Kidney (tissue), 14 donors: Measurements from ENCODE around the gene TBCB. TPM values are rescaled to one million over a fixed set of nuclear protein-coding genes. Genes with fewer than 3 reads are reported as not detected.

Source experiments
- DNase-seq, 5 donors: peaks; one replicate each; pipeline ENCODE4 v3.0.0-alpha.2; 2013 to 2020
- FAIRE-seq: peaks from 2 replicates; lab custom pipeline; 2012; peaks lifted over from hg19 to GRCh38; lab: Jason Lieb, UNC
- H3K27ac ChIP-seq, 2 donors: one replicate each; pipeline ENCODE4 v1.7.0; 2013; ENCODE audit warnings: low read depth in 2 of 2, low read length in 2 of 2, inconsistent platforms in 1 of 2
- H3K27me3 ChIP-seq: one replicate; pipeline ENCODE4 v1.7.1; 2013; ENCODE audit warnings: low read length, inconsistent platforms; ENCODE audit not compliant: control insufficient read depth, insufficient read depth
- H3K36me3 ChIP-seq, 3 donors: one replicate each; pipeline versions ENCODE4 v1.7.0 to v1.7.1; 2013; ENCODE audit warnings: low read length in 3 of 3, control low read depth in 1 of 3, inconsistent platforms in 1 of 3; ENCODE audit not compliant: insufficient read depth in 3 of 3, control insufficient read depth in 2 of 3
- H3K4me1 ChIP-seq, 3 donors: one replicate each; pipeline versions ENCODE4 v1.7.0 to v1.7.1; 2013; ENCODE audit warnings: low read length in 3 of 3, inconsistent platforms in 1 of 3, low read depth in 1 of 3; ENCODE audit not compliant: control insufficient read depth in 2 of 3, insufficient read depth in 2 of 3
- H3K4me3 ChIP-seq, 3 donors: one replicate each; pipeline versions ENCODE4 v1.7.0 to v1.8.1; 2013; ENCODE audit warnings: low read length in 3 of 3, control low read depth in 1 of 3, inconsistent platforms in 1 of 3
- H3K9ac ChIP-seq, 3 donors: one replicate each; pipeline versions ENCODE4 v1.7.0 to v1.7.1; 2013; ENCODE audit warnings: low read length in 3 of 3, control low read depth in 1 of 3, inconsistent platforms in 1 of 3
- H3K9me3 ChIP-seq, 3 donors: one replicate each; pipeline versions ENCODE4 v1.7.0 to v1.7.1; 2013; ENCODE audit warnings: low read length in 3 of 3, control low read depth in 1 of 3, inconsistent platforms in 1 of 3; ENCODE audit not compliant: control insufficient read depth in 2 of 3, insufficient read depth in 1 of 3
- intact Hi-C: fragments of 100-400 bp; cut with DNase I; formaldehyde crosslinking; loops from one replicate; pipeline ENCODE4 v1.11.1; 2022
- polyA plus RNA-seq: library from polyadenylated mRNA; stranded (reverse); fragments of 350-450 nt; fragmentation: Illumina TruSeq; extraction: RNeasy Lipid Tissue Mini Kit (QIAGEN cat#74804); gene quantifications from one replicate; pipeline ENCODE4 v1.2.3, GENCODE V29; 2014; ENCODE audit warnings: low read depth, low replicate concordance; ENCODE audit not compliant: insufficient read depth
- total RNA-seq: library from RNA; stranded (reverse); fragmentation: NEBNext Ultra II Directional; extraction: Animal tissue kit (Norgen Biotek cat#: 25700); gene quantifications from one replicate; pipeline ENCODE4 v1.2.1, GENCODE V29; 2021
- TF ChIP-seq, protein P1 (sequence below): IDR thresholded peaks from 3 replicates; pipeline ENCODE4 v1.5.1; 2012; ENCODE audit warnings: mild to moderate bottlenecking, moderate library complexity, borderline replicate concordance; ENCODE audit not compliant: insufficient read depth; ENCODE audit errors: extremely low read depth
- donor health status: control.
- donor health status: control.
- donor health status: control.
- donor health status: control.
- donor health status: control.
- donor health status: DM: yes; HTN: yes; CAD: no.
- donor health status: Normal renal cell carcinoma (clear cell type).

Gene TBCB
- total and polyA plus RNA-seq, 2 donors from 2014 or later = 144 to 242 TPM

DNA sequence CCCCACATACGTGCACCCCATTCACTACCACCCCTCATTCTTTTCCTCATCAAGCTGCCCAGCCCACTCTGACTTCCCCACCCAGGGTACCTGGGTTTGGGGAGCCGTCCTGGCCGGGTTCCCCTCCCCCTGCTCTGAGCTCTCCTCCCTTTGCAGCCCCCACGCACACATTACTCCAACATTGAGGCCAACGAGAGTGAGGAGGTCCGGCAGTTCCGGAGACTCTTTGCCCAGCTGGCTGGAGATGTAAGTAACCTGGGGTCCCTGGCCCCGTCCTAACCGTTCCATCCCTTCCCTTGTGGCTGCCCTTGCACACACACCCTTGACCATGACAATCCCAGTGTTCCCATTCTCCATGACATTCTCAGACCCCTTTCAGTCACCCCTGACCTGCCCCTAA lies 27.2 kb downstream of the TBCB start:
- FAIRE-seq (no peak), DNase-seq (no peak)
- peaks cover 22 to 37% (median 28%) of the 10 kb centered on the region in 3 donors for H3K36me3 ChIP-seq
- no peaks in the 10 kb centered on the region for H3K27me3 ChIP-seq
- H3K9me3 ChIP-seq = no peaks in the 10 kb centered on the region
- no peak overlapping the region for H3K9ac ChIP-seq
- TF ChIP-seq, protein P1, sequence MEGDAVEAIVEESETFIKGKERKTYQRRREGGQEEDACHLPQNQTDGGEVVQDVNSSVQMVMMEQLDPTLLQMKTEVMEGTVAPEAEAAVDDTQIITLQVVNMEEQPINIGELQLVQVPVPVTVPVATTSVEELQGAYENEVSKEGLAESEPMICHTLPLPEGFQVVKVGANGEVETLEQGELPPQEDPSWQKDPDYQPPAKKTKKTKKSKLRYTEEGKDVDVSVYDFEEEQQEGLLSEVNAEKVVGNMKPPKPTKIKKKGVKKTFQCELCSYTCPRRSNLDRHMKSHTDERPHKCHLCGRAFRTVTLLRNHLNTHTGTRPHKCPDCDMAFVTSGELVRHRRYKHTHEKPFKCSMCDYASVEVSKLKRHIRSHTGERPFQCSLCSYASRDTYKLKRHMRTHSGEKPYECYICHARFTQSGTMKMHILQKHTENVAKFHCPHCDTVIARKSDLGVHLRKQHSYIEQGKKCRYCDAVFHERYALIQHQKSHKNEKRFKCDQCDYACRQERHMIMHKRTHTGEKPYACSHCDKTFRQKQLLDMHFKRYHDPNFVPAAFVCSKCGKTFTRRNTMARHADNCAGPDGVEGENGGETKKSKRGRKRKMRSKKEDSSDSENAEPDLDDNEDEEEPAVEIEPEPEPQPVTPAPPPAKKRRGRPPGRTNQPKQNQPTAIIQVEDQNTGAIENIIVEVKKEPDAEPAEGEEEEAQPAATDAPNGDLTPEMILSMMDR = no peak
- H3K27ac ChIP-seq = no peak overlapping the region
- H3K4me3 ChIP-seq = no peak overlapping the region
- peaks cover 0 to 5% (median 0%) of the 10 kb centered on the region in 3 donors for H3K4me1 ChIP-seq
- intact Hi-C loops = no loop called here

DNA sequence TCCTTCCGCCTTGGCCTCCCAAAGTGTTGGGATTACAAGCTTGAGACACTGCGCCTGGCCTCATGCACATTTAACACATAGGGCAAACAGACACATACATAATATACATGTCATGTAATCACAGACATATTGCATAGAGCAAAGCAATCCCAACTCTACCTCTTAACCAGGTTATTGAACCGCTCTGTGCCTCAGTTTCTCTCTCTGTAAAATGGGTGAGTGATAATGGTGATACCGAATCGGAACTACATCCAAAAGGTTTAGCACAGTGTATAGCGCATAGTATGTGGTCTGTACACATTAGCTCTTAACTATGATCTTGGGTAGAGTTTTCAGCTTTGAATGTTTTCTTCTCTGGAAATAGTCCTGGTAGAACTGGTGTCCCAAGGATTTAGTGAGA lies 29.4 kb downstream of the TBCB start:
- Histone ChIP-seq H3K9me3 (no peaks in the 10 kb centered on the region), H3K4me1 (peaks cover 0 to 5% (median 0%) of the 10 kb centered on the region in 3 donors), H3K27ac (no peak overlapping the region), H3K27me3 (no peaks in the 10 kb centered on the region), H3K9ac (no peak overlapping the region), H3K4me3 (no peak overlapping the region), H3K36me3 (peaks cover 22 to 52% (median 35%) of the 10 kb centered on the region in 3 donors)
- no peak for DNase-seq
- no peak for FAIRE-seq
- TF ChIP-seq, protein P1 = no peak
- intact Hi-C loops = no loop called here

- H3K36me3 ChIP-seq = peaks cover 13 to 39% (median 23%) of the 10 kb centered on the region in 3 donors
- peak in 1 of 5 donors; percentile 74 for DNase-seq
- TF ChIP-seq, protein P1 = no peak
- no peaks in the 10 kb centered on the region for H3K27me3 ChIP-seq
- no peak overlapping the region for H3K4me3 ChIP-seq
- H3K27ac ChIP-seq = no peak overlapping the region
- no peaks in the 10 kb centered on the region for H3K4me1 ChIP-seq
- H3K9me3 ChIP-seq = no peaks in the 10 kb centered on the region
- no peak overlapping the region for H3K9ac ChIP-seq
- intact Hi-C loops = no loop called here
- FAIRE-seq = no peak
Observed at GRCh38 chr19:36149673-36150406, 34.6 kb downstream of the TBCB start.
